OCI-LY7 (cell line): ENCODE measurements around the gene AP1B1. TPM values are rescaled to one million over a fixed set of nuclear protein-coding genes. Genes with fewer than 3 reads are reported as not detected.

Experiments
- BruUV-seq: library from RNA; stranded (reverse); fragments of 400-500 nt; replicated peaks from 2 replicates; lab custom pipeline; 2021; lab: Mats Ljungman, UMichigan
- CTCF ChIA-PET: fragments of 300-600 bp; sonication (Branson Sonifier 250); formaldehyde crosslinking; loops from one replicate; lab custom pipeline; 2022; ENCODE audit warnings: antibody characterized with exemption; ENCODE audit not compliant: unreplicated experiment; lab: Charles Lee
- POLR2A ChIA-PET: fragments of 300-600 bp; sonication (Branson Sonifier 250); formaldehyde crosslinking; loops from one replicate; lab custom pipeline; 2022; ENCODE audit warnings: antibody characterized with exemption; lab: Charles Lee
- DNase-seq: peaks from one replicate; pipeline ENCODE4 v3.0.0-alpha.2; 2015; ENCODE audit warnings: low spot score
- H2AFZ ChIP-seq: fragments of 200-600 bp; sonication (generic), shearing (Covaris generic); 2 replicates; pipeline ENCODE4 v1.6.1; 2014; ENCODE audit warnings: mild to moderate bottlenecking, antibody characterized with exemption, low read length, moderate library complexity
- H3K27ac ChIP-seq: fragments of 200-600 bp; sonication (generic); 2 replicates; pipeline ENCODE4 v1.5.1; 2014; ENCODE audit warnings: mixed run types, low read depth, mild to moderate bottlenecking, moderate library complexity, low read length, inconsistent platforms; ENCODE audit not compliant: poor library complexity, severe bottlenecking
- H3K36me3 ChIP-seq: fragments of 200-600 bp; sonication (generic); 2 replicates; pipeline ENCODE4 v1.6.1; 2014; ENCODE audit warnings: mild to moderate bottlenecking, antibody characterized with exemption, low read length, moderate library complexity, mixed read lengths; ENCODE audit not compliant: insufficient read depth
- H3K4me1 ChIP-seq: fragments of 200-600 bp; sonication (generic); 2 replicates; pipeline ENCODE4 v1.5.1; 2014; ENCODE audit warnings: mild to moderate bottlenecking, low read length; ENCODE audit not compliant: insufficient read depth, poor library complexity, severe bottlenecking
- H3K4me2 ChIP-seq: fragments of 200-600 bp; sonication (generic); 2 replicates; pipeline ENCODE4 v1.6.1; 2014; ENCODE audit warnings: mild to moderate bottlenecking, low read length
- H3K4me3 ChIP-seq: fragments of 200-600 bp; sonication (generic); 2 replicates; pipeline ENCODE4 v1.5.1; 2014; ENCODE audit warnings: mild to moderate bottlenecking, low read depth, low read length; ENCODE audit not compliant: poor library complexity, severe bottlenecking
- H3K79me2 ChIP-seq: fragments of 200-600 bp; sonication (generic); 2 replicates; pipeline ENCODE4 v1.6.1; 2016; ENCODE audit warnings: low read depth, mild to moderate bottlenecking, low read length, moderate library complexity, mixed read lengths; ENCODE audit not compliant: insufficient read depth
- H3K9me2 ChIP-seq: fragments of 200-600 bp; sonication (generic); 2 replicates; pipeline ENCODE4 v1.6.1; 2016; ENCODE audit warnings: mild to moderate bottlenecking, low read length, mixed read lengths; ENCODE audit not compliant: insufficient read depth
- H3K9me3 ChIP-seq: fragments of 200-600 bp; sonication (generic); 2 replicates; pipeline ENCODE4 v1.6.1; 2014; ENCODE audit warnings: mild to moderate bottlenecking, mixed run types, low read length, mixed read lengths
- H4K20me1 ChIP-seq: fragments of 200-600 bp; sonication (generic); 2 replicates; pipeline ENCODE4 v1.6.1; 2014; ENCODE audit warnings: mild to moderate bottlenecking, antibody characterized with exemption, low read length, moderate library complexity, mixed read lengths; ENCODE audit not compliant: insufficient read depth
- EZH2phosphoT487 ChIP-seq: fragments of 200-600 bp; sonication (generic); IDR thresholded peaks from 2 replicates; pipeline ENCODE4 v1.6.1; 2018; ENCODE audit warnings: low read depth, borderline replicate concordance, mild to moderate bottlenecking, mixed run types, antibody characterized with exemption, low read length, moderate library complexity, mixed read lengths
- intact Hi-C: fragments of 100-400 bp; cut with micrococcal nuclease; formaldehyde crosslinking; loops from one replicate; pipeline ENCODE4 v1.10.0; 2022; ENCODE audit not compliant: unreplicated experiment
- total RNA-seq, 2 experiments: library from RNA; depleted of rRNA in 1 of 2; stranded (reverse); fragments of >200 nt in 1 of 2; shearing (Covaris generic) in 1 of 2; gene quantifications; 2 replicates each; pipeline ENCODE4 v1.2.3, GENCODE V29; 2014 to 2022
- TF ChIP-seq, protein P1 (sequence below): fragments of 200-600 bp; sonication (generic); conservative IDR thresholded peaks from 2 replicates; pipeline ENCODE4 v1.5.1; 2014; ENCODE audit warnings: mild to moderate bottlenecking, antibody characterized with exemption, low read length, moderate library complexity, mixed read lengths

The AP1B1 gene
- total RNA-seq, 2 experiments from 2014 or later = 111 to 156 TPM

- no peak for DNase-seq
- H3K4me2 ChIP-seq = no peak overlapping the region
- no peaks in the 10 kb centered on the region for H3K9me3 ChIP-seq
- TF ChIP-seq, protein P1, sequence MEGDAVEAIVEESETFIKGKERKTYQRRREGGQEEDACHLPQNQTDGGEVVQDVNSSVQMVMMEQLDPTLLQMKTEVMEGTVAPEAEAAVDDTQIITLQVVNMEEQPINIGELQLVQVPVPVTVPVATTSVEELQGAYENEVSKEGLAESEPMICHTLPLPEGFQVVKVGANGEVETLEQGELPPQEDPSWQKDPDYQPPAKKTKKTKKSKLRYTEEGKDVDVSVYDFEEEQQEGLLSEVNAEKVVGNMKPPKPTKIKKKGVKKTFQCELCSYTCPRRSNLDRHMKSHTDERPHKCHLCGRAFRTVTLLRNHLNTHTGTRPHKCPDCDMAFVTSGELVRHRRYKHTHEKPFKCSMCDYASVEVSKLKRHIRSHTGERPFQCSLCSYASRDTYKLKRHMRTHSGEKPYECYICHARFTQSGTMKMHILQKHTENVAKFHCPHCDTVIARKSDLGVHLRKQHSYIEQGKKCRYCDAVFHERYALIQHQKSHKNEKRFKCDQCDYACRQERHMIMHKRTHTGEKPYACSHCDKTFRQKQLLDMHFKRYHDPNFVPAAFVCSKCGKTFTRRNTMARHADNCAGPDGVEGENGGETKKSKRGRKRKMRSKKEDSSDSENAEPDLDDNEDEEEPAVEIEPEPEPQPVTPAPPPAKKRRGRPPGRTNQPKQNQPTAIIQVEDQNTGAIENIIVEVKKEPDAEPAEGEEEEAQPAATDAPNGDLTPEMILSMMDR = no peak
- TF ChIP-seq EZH2phosphoT487 = no peak
- H3K9me2 ChIP-seq = no peaks in the 10 kb centered on the region
- H3K36me3 ChIP-seq = peaks cover 23% of the 10 kb centered on the region
- H3K79me2 ChIP-seq = no peaks in the 10 kb centered on the region
- POLR2A ChIA-PET = interaction anchor here (0.6 kb wide), 1 partner anchor 816 kb away, joined by 5 read pairs; no protein-coding TSS in a partner anchor
- intact Hi-C loops = no loop called here
- no peaks in the 10 kb centered on the region for H4K20me1 ChIP-seq
- CTCF ChIA-PET = no interaction called here
- no peak overlapping the region for H3K4me3 ChIP-seq
- H3K4me1 ChIP-seq = no peaks in the 10 kb centered on the region
- H3K27ac ChIP-seq = no peak overlapping the region
- BruUV-seq = no TSS peak
- H2AFZ ChIP-seq = no peak overlapping the region
Measured at GRCh38 chr22:29313576-29314466, 74.5 kb downstream of the AP1B1 start.

GRCh38 chr22:29313126-29313575 is 75.2 kb downstream of the AP1B1 start:
- no TSS peak for BruUV-seq

More at GRCh38 chr22:29313126-29313575, 75.2 kb downstream of the AP1B1 start:
- no peak for DNase-seq
- Histone ChIP-seq H3K9me3 (no peaks in the 10 kb centered on the region), H3K36me3 (peaks cover 17% of the 10 kb centered on the region), H3K9me2 (no peaks in the 10 kb centered on the region), H3K27ac (no peak overlapping the region), H3K4me2 (no peak overlapping the region), H2AFZ (no peak overlapping the region), H3K4me1 (no peaks in the 10 kb centered on the region), H3K4me3 (no peak overlapping the region), H4K20me1 (no peaks in the 10 kb centered on the region), H3K79me2 (no peaks in the 10 kb centered on the region)
- CTCF ChIA-PET = no interaction called here
- POLR2A ChIA-PET = no interaction called here
- intact Hi-C loops = no loop called here
- no peak for TF ChIP-seq EZH2phosphoT487
- TF ChIP-seq, protein P1 = peak; percentile 72
